K562 (cell line): ENCODE data around the gene EFCAB8. TPM values are rescaled to one million over a fixed set of nuclear protein-coding genes. Genes with fewer than 3 reads are reported as not detected.

ENCODE experiments used
- ATAC-seq: fragments of 200-7000 bp; cut with Tn5 transposase; 3 replicates; pipeline ENCODE4 v1.9.1; 2020; ENCODE audit warnings: moderate library complexity
- BruUV-seq: library from RNA; stranded (reverse); fragments of 400-500 nt; replicated peaks from 2 replicates; lab custom pipeline; 2021; lab: Mats Ljungman, UMichigan
- CTCF ChIA-PET: fragments of 300-600 bp; formaldehyde crosslinking; extraction: SDS; loops from one replicate; lab custom pipeline; 2021; ENCODE audit warnings: low intra/inter-chr PET ratio; lab: Yijun Ruan, JAX
- POLR2A ChIA-PET: fragments of 300-600, 350-650 bp; sonication (Branson Sonifier 250); formaldehyde crosslinking; extraction: SDS; loops from one replicate; lab custom pipeline; 2021; ENCODE audit warnings: antibody characterized with exemption, inconsistent platforms; lab: Yijun Ruan, JAX
- DNase-seq, 4 experiments: peaks; one replicate each; pipeline versions ENCODE4 v3.0.0 to v3.0.0-alpha.2; 2011 to 2018; ENCODE audit warnings: low spot score in 3 of 4, mixed read lengths in 3 of 4; ENCODE audit errors: extremely low read depth in 1 of 4
- FAIRE-seq: peaks from 2 replicates; lab custom pipeline; 2011; peaks lifted over from hg19 to GRCh38; lab: Jason Lieb, UNC
- H2AFZ ChIP-seq: 2 replicates; pipeline ENCODE4 v1.6.0; 2011; ENCODE audit warnings: low read depth, low read length, control low read depth, inconsistent platforms
- H3K27ac ChIP-seq: fragments of 200-600 bp; 3 replicates; pipeline ENCODE4 v1.8.0; 2011; ENCODE audit warnings: low read depth, mild to moderate bottlenecking, control low read depth, inconsistent platforms, low read length, moderate library complexity, mixed read lengths; ENCODE audit errors: extremely low read depth
- H3K27me3 ChIP-seq, 2 experiments: fragments of 300-600 bp in 1 of 2; 2 replicates in 1 of 2; 3 replicates in 1 of 2; pipeline versions ENCODE4 v1.6.0 to v1.8.0; 2011; ENCODE audit warnings: inconsistent platforms in 2 of 2, low read length in 2 of 2, mild to moderate bottlenecking in 1 of 2, mixed read lengths in 1 of 2, moderate library complexity in 1 of 2; ENCODE audit not compliant: control insufficient read depth in 2 of 2, insufficient read depth in 2 of 2
- H3K36me3 ChIP-seq: fragments of 300-600 bp; 3 replicates; pipeline ENCODE4 v1.8.0; 2011; ENCODE audit warnings: mild to moderate bottlenecking, low read length, inconsistent platforms; ENCODE audit not compliant: control insufficient read depth, insufficient read depth
- H3K4me1 ChIP-seq, 2 experiments: fragments of 200-600 bp in 1 of 2; replicated peaks in 1 of 2; 2 replicates in 1 of 2; 3 replicates in 1 of 2; pipeline versions ENCODE4 v1.5.1 to v1.8.0; 2011; ENCODE audit warnings: inconsistent platforms in 2 of 2, low read length in 2 of 2, mild to moderate bottlenecking in 1 of 2, mixed read lengths in 1 of 2, moderate library complexity in 1 of 2; ENCODE audit not compliant: control insufficient read depth in 2 of 2, insufficient read depth in 2 of 2
- H3K4me2 ChIP-seq: 2 replicates; pipeline ENCODE4 v1.6.1; 2011; ENCODE audit warnings: low read length, control low read depth, inconsistent platforms, mixed read lengths; ENCODE audit not compliant: insufficient read depth
- H3K4me3 ChIP-seq: fragments of 200-600 bp; sonication (generic), shearing (Covaris generic); 2 replicates; pipeline ENCODE4 v1.5.1; 2016; ENCODE audit warnings: control low read depth, inconsistent platforms
- H3K79me2 ChIP-seq: fragments of 200-600 bp; 3 replicates; pipeline ENCODE4 v1.8.0; 2011; ENCODE audit warnings: low read length, inconsistent platforms; ENCODE audit not compliant: control insufficient read depth, insufficient read depth
- H3K9ac ChIP-seq, 2 experiments: 2 replicates each; pipeline versions ENCODE4 v1.6.0 to v1.6.1; 2011; ENCODE audit warnings: low read depth in 2 of 2, low read length in 2 of 2, control low read depth in 1 of 2, inconsistent platforms in 1 of 2, mild to moderate bottlenecking in 1 of 2, mixed read lengths in 1 of 2; ENCODE audit not compliant: insufficient read depth in 1 of 2
- H3K9me1 ChIP-seq: one replicate; pipeline ENCODE4 v1.6.0; 2011; ENCODE audit warnings: inconsistent platforms, mild to moderate bottlenecking, low read length, moderate library complexity; ENCODE audit not compliant: control insufficient read depth, insufficient read depth
- H3K9me3 ChIP-seq: replicated peaks from 2 replicates; pipeline ENCODE4 v1.5.1; 2011; ENCODE audit warnings: low read depth, low read length, inconsistent platforms; ENCODE audit not compliant: control insufficient read depth, insufficient read depth
- H4K20me1 ChIP-seq: replicated peaks from 2 replicates; pipeline ENCODE4 v1.6.1; 2011; ENCODE audit warnings: low read length, inconsistent platforms, mixed read lengths; ENCODE audit not compliant: control insufficient read depth, insufficient read depth
- COPS2 ChIP-seq: fragments of 450-650 bp; conservative IDR thresholded peaks from 2 replicates; pipeline ENCODE4 v1.6.1; 2016; ENCODE audit warnings: mild to moderate bottlenecking, moderate library complexity
- DACH1 ChIP-seq: fragments of 450-650 bp; IDR thresholded peaks from 2 replicates; pipeline ENCODE4 v1.6.1; 2018; ENCODE audit not compliant: partially characterized antibody
- EZH2 ChIP-seq: IDR thresholded peaks from 2 replicates; pipeline ENCODE4 v1.6.1; 2012; ENCODE audit warnings: low read depth, mild to moderate bottlenecking, inconsistent platforms, low read length, borderline replicate concordance
- HIVEP1 ChIP-seq: fragments of 250-450 bp; sonication (Bioruptor Pico); IDR thresholded peaks from 2 replicates; pipeline ENCODE4 v1.4.0; 2020; ENCODE audit warnings: mild to moderate bottlenecking
- NELFE ChIP-seq: IDR thresholded peaks from 2 replicates; pipeline ENCODE4 v1.6.1; 2011; ENCODE audit warnings: mild to moderate bottlenecking; ENCODE audit not compliant: insufficient read depth, insufficient read length
- RB1 ChIP-seq: fragments of 450-650 bp; IDR thresholded peaks from 2 replicates; pipeline ENCODE4 v1.6.1; 2017; ENCODE audit warnings: low read depth, mild to moderate bottlenecking
- RBM34 ChIP-seq: fragments of 200-400 bp; formaldehyde crosslinking; IDR thresholded peaks from 2 replicates; pipeline ENCODE4 v1.6.1; 2018; ENCODE audit warnings: low read length, borderline replicate concordance; ENCODE audit not compliant: insufficient read depth
- RFX5 ChIP-seq: IDR thresholded peaks from 2 replicates; pipeline ENCODE4 v1.6.1; 2011; ENCODE audit warnings: low read depth, mild to moderate bottlenecking, improper control_type of control experiment, low read length
- SMAD1 ChIP-seq: fragments of 150-350 bp; IDR thresholded peaks from 2 replicates; pipeline ENCODE4 v1.6.1; 2014; ENCODE audit warnings: low read length, low read depth; ENCODE audit not compliant: partially characterized antibody
- SMAD2 ChIP-seq: fragments of 150-350 bp; IDR thresholded peaks from 2 replicates; pipeline ENCODE4 v1.6.1; 2014; ENCODE audit warnings: low read depth, mild to moderate bottlenecking, low read length
- ZFPM2 ChIP-seq: fragments of 250-450 bp; sonication (Bioruptor Pico); IDR thresholded peaks from 2 replicates; pipeline ENCODE4 v1.5.1; 2022; ENCODE audit warnings: mild to moderate bottlenecking
- ZKSCAN8 ChIP-seq: fragments of 200-800 bp; sonication (Bioruptor generic); IDR thresholded peaks from 2 replicates; pipeline ENCODE4 v1.6.1; 2016; ENCODE audit warnings: missing genetic modification characterization, missing compliant biosample characterization
- WGBS: fragments of 100-300 bp; shearing (Covaris generic); methylation state at CpG from one replicate; pipeline ENCODE4 v1.1.6; 2016; ENCODE audit warnings: low coverage, mixed read lengths; ENCODE audit not compliant: insufficient coverage; ENCODE audit errors: missing lambda C conversion rate; 5-methylcytosine and 5-hydroxymethylcytosine counted together
- in situ Hi-C: fragments of 300-500 bp; cut with MboI; formaldehyde crosslinking; loops from 4 replicates; pipeline ENCODE4 v1.15.0; 2018; ENCODE audit warnings: inconsistent platforms, mixed read lengths
- intact Hi-C: fragments of 100-400 bp; cut with micrococcal nuclease; formaldehyde crosslinking; loops from 2 replicates; pipeline ENCODE4 v1.14.2; 2022
- polyA plus RNA-seq, 8 experiments: library from polyadenylated mRNA; depleted of rRNA in 4 of 8; stranded (reverse) in 5 of 8; unstranded in 3 of 8; fragments of >200 nt; fragmentation: Nextera tagmentation in 2 of 8; fragmentation: Illumina TruSeq in 1 of 8; extraction: Ambion mirVana in 2 of 8; extraction: Trizol in 1 of 8; gene quantifications; 2 replicates each; pipeline versions ENCODE4 v1.2.1 to v1.2.3, GENCODE V29; 2011 to 2014; ENCODE audit warnings: inconsistent platforms in 1 of 8, missing spikeins in 1 of 8
- total RNA-seq, 7 experiments: library from RNA; depleted of rRNA in 6 of 7; stranded (reverse); fragments of >200 nt in 6 of 7; fragmentation: Illumina TruSeq in 2 of 7; extraction: Trizol in 2 of 7; gene quantifications; 2 replicates each; pipeline versions ENCODE4 v1.2.1 to v1.2.3, GENCODE V29; 2011 to 2021; ENCODE audit warnings: low replicate concordance in 1 of 7
- TF ChIP-seq, protein P1 (sequence below), 2 experiments: fragments of 250-450 bp in 1 of 2; fragments of 450-650 bp in 1 of 2; sonication (Bioruptor Pico) in 1 of 2; IDR thresholded peaks; 2 replicates each; pipeline versions ENCODE4 v1.6.1 to v1.8.0; 2016 to 2021; ENCODE audit warnings: mild to moderate bottlenecking in 2 of 2, moderate library complexity in 2 of 2, missing compliant biosample characterization in 1 of 2, missing genetic modification characterization in 1 of 2
- TF ChIP-seq, protein P2 (sequence below): sonication (generic); formaldehyde crosslinking; IDR thresholded peaks from 2 replicates; pipeline ENCODE4 v1.8.0; 2022; ENCODE audit warnings: mild to moderate bottlenecking, missing genetic modification reagents
- TF ChIP-seq, protein P3 (sequence below), 2 experiments: fragments of 450-650 bp in 1 of 2; sonication (generic) in 1 of 2; formaldehyde crosslinking in 1 of 2; IDR thresholded peaks in 1 of 2; conservative IDR thresholded peaks in 1 of 2; 2 replicates each; pipeline versions ENCODE4 v1.6.1 to v1.8.1; 2016 to 2023; ENCODE audit warnings: mild to moderate bottlenecking in 2 of 2, moderate library complexity in 2 of 2, inconsistent platforms in 1 of 2, missing genetic modification reagents in 1 of 2
- TF ChIP-seq, protein P4 (sequence below): sonication (generic); formaldehyde crosslinking; IDR thresholded peaks from 2 replicates; pipeline ENCODE4 v1.8.1; 2023; ENCODE audit warnings: mild to moderate bottlenecking, missing genetic modification reagents

Gene EFCAB8
- total and polyA plus RNA-seq, 9 of the 15 experiments (the other 6 are each of a cell fraction or from before 2014, with no cell fraction given): 0.03 to 0.18 (median 0.11) TPM; not detected in 6

DNA sequence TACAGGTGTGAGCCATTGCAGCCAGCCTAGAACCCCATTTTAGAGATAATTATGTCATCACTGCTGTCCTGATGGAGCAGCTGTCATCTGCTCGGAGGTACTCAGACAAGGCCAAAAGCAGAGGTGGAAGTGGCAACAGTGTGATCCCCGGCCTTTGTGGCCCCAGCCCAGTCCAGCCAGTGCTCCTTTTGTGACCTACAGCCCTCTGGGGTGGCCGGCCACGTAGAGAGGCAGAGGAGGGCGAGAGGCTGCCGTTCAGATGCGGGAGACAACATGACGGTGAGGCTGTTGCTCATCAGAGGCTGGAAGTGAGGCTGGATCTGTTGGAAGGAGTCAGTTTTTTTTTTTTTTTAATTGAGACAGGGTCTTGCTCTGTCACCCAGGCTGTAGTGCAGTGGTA lies 32.8 kb downstream of the EFCAB8 start (continued):
- TF ChIP-seq RFX5: no peak
- no peak for TF ChIP-seq RB1
- no peak for TF ChIP-seq DACH1
- TF ChIP-seq, protein P1, sequence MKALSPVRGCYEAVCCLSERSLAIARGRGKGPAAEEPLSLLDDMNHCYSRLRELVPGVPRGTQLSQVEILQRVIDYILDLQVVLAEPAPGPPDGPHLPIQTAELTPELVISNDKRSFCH (CRISPR knock-in tag; IDR thresholded peaks at IDR 0.05): no peak
- TF ChIP-seq, protein P1 (tag; IDR thresholded peaks at IDR 0.05): no peak
- no peak for TF ChIP-seq SMAD1
- no peak for TF ChIP-seq ZFPM2

DNA sequence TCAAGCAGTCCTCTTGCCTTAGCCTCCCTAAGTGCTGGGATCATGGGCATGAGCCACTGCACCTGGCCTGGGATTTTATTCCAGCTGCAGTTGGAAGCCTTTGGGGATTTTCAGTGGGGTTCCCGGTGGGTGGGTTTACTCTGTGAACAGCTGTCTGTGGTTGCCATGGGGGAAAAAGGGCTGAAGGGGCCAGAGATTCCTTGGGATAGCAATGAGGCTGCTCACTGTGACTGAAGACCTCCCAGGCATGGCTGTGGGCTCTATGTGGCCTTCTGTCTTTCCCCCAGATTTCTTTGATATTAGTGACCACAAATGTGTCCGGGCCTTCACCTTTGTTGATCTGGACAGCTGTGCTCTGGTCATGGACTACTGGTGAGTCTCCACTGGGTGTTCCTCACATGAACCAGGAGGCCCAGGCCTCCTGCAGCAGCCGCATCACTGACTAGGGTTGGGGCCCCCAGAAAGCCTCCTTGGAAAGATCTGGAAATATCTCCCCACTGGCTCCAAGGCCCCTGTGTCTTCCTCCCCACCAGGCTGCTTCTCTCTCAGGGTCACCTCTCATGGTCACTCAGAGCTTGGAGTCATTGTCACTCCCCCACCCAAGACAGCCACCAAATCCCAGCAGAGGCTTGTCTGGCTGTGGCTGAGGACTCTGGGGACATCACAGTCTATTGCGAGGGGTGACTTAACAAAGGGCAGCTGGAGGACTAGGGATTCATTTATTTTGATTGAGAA lies 33.4 kb downstream of the EFCAB8 start:
- Histone ChIP-seq H3K4me3 (no peak overlapping the region), H3K27ac (no peak overlapping the region), H3K9me1 (no peaks in the 10 kb centered on the region), H3K4me2 (no peak overlapping the region), H3K4me1 (peaks cover 0 to 7% of the 10 kb centered on the region in 2 experiments; a peak in 2 of 5 replicates), H3K9me3 (no peaks in the 10 kb centered on the region), H3K79me2 (no peaks in the 10 kb centered on the region), H2AFZ (no peak overlapping the region), H3K27me3 (peaks cover 16 to 51% of the 10 kb centered on the region in 2 experiments), H3K9ac (no peak overlapping the region), H4K20me1 (peaks cover 12% of the 10 kb centered on the region), H3K36me3 (no peaks in the 10 kb centered on the region)
- intact Hi-C loops (no loop called here), in situ Hi-C loops (no loop called here)
- POLR2A ChIA-PET: interaction anchor here (0.6 to 1.8 kb wide), 3 partner anchors 20 to 213 kb away, joined by 4 read pairs; no protein-coding TSS in a partner anchor
- ATAC-seq (no peak), FAIRE-seq (no peak), DNase-seq (no peak)
- BruUV-seq: no TSS peak
- TF ChIP-seq, protein P2, sequence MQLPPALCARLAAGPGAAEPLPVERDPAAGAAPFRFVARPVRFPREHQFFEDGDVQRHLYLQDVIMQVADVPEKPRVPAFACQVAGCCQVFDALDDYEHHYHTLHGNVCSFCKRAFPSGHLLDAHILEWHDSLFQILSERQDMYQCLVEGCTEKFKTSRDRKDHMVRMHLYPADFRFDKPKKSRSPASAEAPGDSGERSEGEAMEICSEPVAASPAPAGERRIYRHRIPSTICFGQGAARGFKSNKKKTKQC (CRISPR knock-in tag): no peak
- TF ChIP-seq, protein P3, sequence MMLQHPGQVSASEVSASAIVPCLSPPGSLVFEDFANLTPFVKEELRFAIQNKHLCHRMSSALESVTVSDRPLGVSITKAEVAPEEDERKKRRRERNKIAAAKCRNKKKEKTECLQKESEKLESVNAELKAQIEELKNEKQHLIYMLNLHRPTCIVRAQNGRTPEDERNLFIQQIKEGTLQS (IDR thresholded peaks at IDR 0.05): no peak
- TF ChIP-seq, protein P3 (CRISPR knock-in tag; conservative IDR thresholded peaks at IDR 0.05): no peak
- TF ChIP-seq, protein P4, sequence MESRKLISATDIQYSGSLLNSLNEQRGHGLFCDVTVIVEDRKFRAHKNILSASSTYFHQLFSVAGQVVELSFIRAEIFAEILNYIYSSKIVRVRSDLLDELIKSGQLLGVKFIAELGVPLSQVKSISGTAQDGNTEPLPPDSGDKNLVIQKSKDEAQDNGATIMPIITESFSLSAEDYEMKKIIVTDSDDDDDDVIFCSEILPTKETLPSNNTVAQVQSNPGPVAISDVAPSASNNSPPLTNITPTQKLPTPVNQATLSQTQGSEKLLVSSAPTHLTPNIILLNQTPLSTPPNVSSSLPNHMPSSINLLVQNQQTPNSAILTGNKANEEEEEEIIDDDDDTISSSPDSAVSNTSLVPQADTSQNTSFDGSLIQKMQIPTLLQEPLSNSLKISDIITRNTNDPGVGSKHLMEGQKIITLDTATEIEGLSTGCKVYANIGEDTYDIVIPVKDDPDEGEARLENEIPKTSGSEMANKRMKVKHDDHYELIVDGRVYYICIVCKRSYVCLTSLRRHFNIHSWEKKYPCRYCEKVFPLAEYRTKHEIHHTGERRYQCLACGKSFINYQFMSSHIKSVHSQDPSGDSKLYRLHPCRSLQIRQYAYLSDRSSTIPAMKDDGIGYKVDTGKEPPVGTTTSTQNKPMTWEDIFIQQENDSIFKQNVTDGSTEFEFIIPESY (CRISPR knock-in tag): no peak
- TF ChIP-seq EZH2: no peak
- TF ChIP-seq NELFE: no peak
- no peak for TF ChIP-seq HIVEP1 (CRISPR knock-in tag)
- TF ChIP-seq ZKSCAN8: no peak
- no peak for TF ChIP-seq RBM34
- no peak for TF ChIP-seq SMAD2
- TF ChIP-seq COPS2: no peak
- CTCF ChIA-PET: no interaction called here
- WGBS: 15% methylated on average over 4 of the region's 4 CpGs
